ENCODE measurements around the gene SMAD3.

- TF ChIP-seq REST (IDR thresholded peaks at IDR 0.05; ENCODE audit: borderline replicate concordance), result no peak
- no peak for TF ChIP-seq CTCF (IDR thresholded peaks at IDR 0.05; ENCODE audit: poor library complexity, severe bottlenecking)
- no peak for TF ChIP-seq TAF1 (IDR thresholded peaks at IDR 0.05; ENCODE audit: low read depth)
- no peak for TF ChIP-seq POLR2AphosphoS5 (IDR thresholded peaks at IDR 0.05)
- no peak for TF ChIP-seq EZH2 (IDR thresholded peaks at IDR 0.05; ENCODE audit: borderline replicate concordance, insufficient read depth, low read length, poor library complexity, severe bottlenecking)
Measured at GRCh38 chr15:67059127-67059553, 6.3 kb upstream of the SMAD3 start.

All from neural cell (in vitro differentiated cells).